HepG2 (cell line): ENCODE data around the gene SLC10A1. TPM values are rescaled to one million over a fixed set of nuclear protein-coding genes. Genes with fewer than 3 reads are reported as not detected.

Experiments
- AGO2 ChIP-seq: fragments of 200-400 bp; formaldehyde crosslinking; optimal IDR thresholded peaks from 2 replicates; pipeline ENCODE3; 2017; ENCODE audit warnings: mild to moderate bottlenecking, low read depth, low read length, moderate library complexity
- ARNT2 ChIP-seq: sonication (generic); formaldehyde crosslinking; IDR thresholded peaks from 2 replicates; pipeline ENCODE4 v1.8.0; 2022; ENCODE audit warnings: mild to moderate bottlenecking, low read depth, missing genetic modification reagents, moderate library complexity
- E2F1 ChIP-seq: sonication (generic); formaldehyde crosslinking; IDR thresholded peaks from 2 replicates; pipeline ENCODE4 v1.5.0; 2020; ENCODE audit warnings: missing genetic modification reagents
- FOXO1 ChIP-seq: sonication (generic); formaldehyde crosslinking; IDR thresholded peaks from 2 replicates; pipeline ENCODE4 v1.4.0; 2020; ENCODE audit warnings: missing genetic modification reagents
- GABPB1 ChIP-seq: IDR thresholded peaks from 2 replicates; pipeline ENCODE4 v1.6.1; 2016; ENCODE audit warnings: mild to moderate bottlenecking, missing genetic modification reagents, moderate library complexity, missing compliant biosample characterization
- GATAD2A ChIP-seq: IDR thresholded peaks from 2 replicates; pipeline ENCODE4 v1.6.1; 2016
- GLI4 ChIP-seq: sonication (generic); formaldehyde crosslinking; IDR thresholded peaks from 2 replicates; pipeline ENCODE4 v1.5.1; 2020; ENCODE audit warnings: missing genetic modification reagents, mild to moderate bottlenecking, moderate library complexity, borderline replicate concordance
- HCFC1 ChIP-seq: fragments of 150-350 bp; IDR thresholded peaks from 2 replicates; pipeline ENCODE4 v1.6.1; 2014; ENCODE audit warnings: low read depth, low read length
- HHEX ChIP-seq: IDR thresholded peaks from 2 replicates; pipeline ENCODE4 v1.6.1; 2016; ENCODE audit warnings: control low read depth
- HNRNPH1 ChIP-seq: fragments of 200-400 bp; formaldehyde crosslinking; optimal IDR thresholded peaks from 2 replicates; pipeline ENCODE3; 2017; ENCODE audit warnings: mild to moderate bottlenecking, low read depth, low read length
- HOMEZ ChIP-seq: IDR thresholded peaks from 2 replicates; pipeline ENCODE4 v1.6.1; 2016; ENCODE audit warnings: low read depth
- KAT7 ChIP-seq: IDR thresholded peaks from 2 replicates; pipeline ENCODE4 v1.6.1; 2018; ENCODE audit warnings: borderline replicate concordance, missing compliant biosample characterization
- KDM3A ChIP-seq: IDR thresholded peaks from 2 replicates; pipeline ENCODE4 v1.6.1; 2018; ENCODE audit warnings: low read depth, missing compliant biosample characterization
- MYC ChIP-seq: sonication (generic); formaldehyde crosslinking; IDR thresholded peaks from 2 replicates; pipeline ENCODE4 v1.9.0; 2021; ENCODE audit warnings: missing genetic modification reagents, borderline replicate concordance
- NR0B2 ChIP-seq: sonication (generic); formaldehyde crosslinking; IDR thresholded peaks from 2 replicates; pipeline ENCODE4 v1.4.0; 2020; ENCODE audit warnings: mild to moderate bottlenecking, missing genetic modification reagents
- STAG1 ChIP-seq: sonication (generic); formaldehyde crosslinking; IDR thresholded peaks from 2 replicates; pipeline ENCODE4 v1.4.0; 2020; ENCODE audit warnings: missing genetic modification reagents
- U2AF1 ChIP-seq: fragments of 200-400 bp; formaldehyde crosslinking; optimal IDR thresholded peaks from 2 replicates; pipeline ENCODE3; 2017; ENCODE audit warnings: mild to moderate bottlenecking, low read depth, low read length
- ZKSCAN8 ChIP-seq: IDR thresholded peaks from 2 replicates; pipeline ENCODE4 v1.6.1; 2016; ENCODE audit warnings: borderline replicate concordance, missing genetic modification reagents, missing compliant biosample characterization
- ZMYM2 ChIP-seq: sonication (generic); formaldehyde crosslinking; IDR thresholded peaks from 2 replicates; pipeline ENCODE4 v1.8.0; 2022; ENCODE audit warnings: mild to moderate bottlenecking, missing genetic modification reagents
- ZNF275 ChIP-seq: sonication (generic); formaldehyde crosslinking; IDR thresholded peaks from 2 replicates; pipeline ENCODE4 v1.8.0; 2022; ENCODE audit warnings: missing genetic modification reagents, mild to moderate bottlenecking, inconsistent platforms, borderline replicate concordance
- ZNF503 ChIP-seq: sonication (generic); formaldehyde crosslinking; IDR thresholded peaks from 2 replicates; pipeline ENCODE4 v1.4.0; 2020; ENCODE audit warnings: missing genetic modification reagents
- ZNF710 ChIP-seq: sonication (generic); formaldehyde crosslinking; IDR thresholded peaks from 2 replicates; pipeline ENCODE4 v1.5.0; 2020; ENCODE audit warnings: mild to moderate bottlenecking, missing genetic modification reagents, borderline replicate concordance
- ZNF816 ChIP-seq: sonication (generic); formaldehyde crosslinking; IDR thresholded peaks from 2 replicates; pipeline ENCODE4 v1.8.0; 2022; ENCODE audit warnings: missing genetic modification reagents, mild to moderate bottlenecking, borderline replicate concordance
- polyA plus RNA-seq, 8 experiments: library from polyadenylated mRNA; depleted of rRNA in 3 of 8; stranded (reverse) in 7 of 8; unstranded in 1 of 8; fragments of >200 nt; fragmentation: Illumina TruSeq in 4 of 8; extraction: Trizol in 4 of 8; gene quantifications; 2 replicates each; pipeline versions ENCODE4 v1.2.1 to v1.2.3, GENCODE V29; 2011 to 2016; ENCODE audit warnings: low read depth in 4 of 8, missing spikeins in 1 of 8, mixed read lengths in 1 of 8; ENCODE audit not compliant: insufficient read depth in 1 of 8
- total RNA-seq, 5 experiments: library from RNA; depleted of rRNA; stranded (reverse); fragments of >200 nt; fragmentation: Illumina TruSeq; extraction: Trizol; gene quantifications; 2 replicates each; pipeline ENCODE4 v1.2.3, GENCODE V29; 2016; ENCODE audit warnings: low read depth in 1 of 5

SLC10A1 gene
- total and polyA plus RNA-seq, 2 of the 13 experiments (the other 11 are each of a cell fraction or from before 2014, with no cell fraction given) = 0.17 TPM; not detected in 1

- peak; percentile 54; the same call in 1 of the 2 replicates for TF ChIP-seq ZNF710
- TF ChIP-seq GATAD2A (CRISPR knock-in tag) = peak; percentile 57
- TF ChIP-seq ZKSCAN8 (CRISPR knock-in tag) = no peak
- peak; percentile 65 for TF ChIP-seq HOMEZ (CRISPR knock-in tag)
- TF ChIP-seq STAG1 (CRISPR knock-in tag) = no peak
- TF ChIP-seq HNRNPH1 = no peak
- no peak for TF ChIP-seq HHEX (CRISPR knock-in tag)
- no peak for TF ChIP-seq KAT7 (CRISPR knock-in tag)
- peak; percentile 55; the same call in 1 of the 2 replicates for TF ChIP-seq NR0B2
- peak; percentile 66 for TF ChIP-seq MYC (CRISPR knock-in tag)
- peak; percentile 65; the same call in 1 of the 2 replicates for TF ChIP-seq KDM3A (CRISPR knock-in tag)
- TF ChIP-seq FOXO1 (CRISPR knock-in tag) = peak; percentile 61; the same call in 1 of the 2 replicates
- peak; percentile 70; the same call in 1 of the 2 replicates for TF ChIP-seq ZNF816 (CRISPR knock-in tag)
- no peak for TF ChIP-seq ZMYM2 (CRISPR knock-in tag)
- peak; percentile 86 for TF ChIP-seq ARNT2 (CRISPR knock-in tag)
- peak; percentile 74; the same call in 1 of the 2 replicates for TF ChIP-seq ZNF503
- no peak for TF ChIP-seq ZNF275
- no peak for TF ChIP-seq AGO2
- no peak; the same call in 1 of the 2 replicates for TF ChIP-seq E2F1 (CRISPR knock-in tag)
- TF ChIP-seq GLI4 = no peak
- TF ChIP-seq U2AF1 = peak; percentile 80
- peak; percentile 47 for TF ChIP-seq HCFC1
- peak; percentile 98 for TF ChIP-seq GABPB1
Observed at GRCh38 chr14:69766984-69767368, 30.1 kb downstream of the SLC10A1 start, which contains the start of gene SRSF5 (continued).
